ENCODE data around the gene FHL5. TPM values are rescaled to one million over a fixed set of nuclear protein-coding genes. Genes with fewer than 3 reads are reported as not detected.
"Not testable (repeated sequence)": the region's sequence is repeated elsewhere in the genome, so short reads cannot be mapped to it uniquely, and the experiment has no call there.

Gene FHL5
- total RNA-seq, 2 donors from 2014 or later = 0.35 to 13.8 TPM

DNA sequence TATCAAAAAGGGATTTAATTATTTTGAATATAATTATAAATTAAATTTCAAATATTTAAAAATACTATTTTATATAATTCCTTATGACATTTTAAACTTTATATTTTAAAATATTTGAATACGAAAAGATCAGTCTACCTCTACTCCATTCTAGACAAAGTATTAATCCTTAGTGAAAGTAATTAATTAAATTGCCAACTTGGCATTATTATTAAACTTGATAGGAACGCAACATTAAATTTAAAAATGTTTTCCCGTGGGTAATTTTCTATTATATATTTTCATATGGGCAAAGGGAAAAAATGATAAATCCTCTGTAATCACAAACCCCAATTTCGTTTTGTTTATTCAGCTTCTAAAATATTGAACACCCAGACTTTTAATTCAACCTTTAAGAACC, 8.4 kb upstream of the FHL5 start:
- H3K9me3 ChIP-seq = no peaks in the 10 kb centered on the region
- DNase-seq (ENCODE audit: low spot score) = no peak
- H3K4me1 ChIP-seq = no peaks in the 10 kb centered on the region
- TF ChIP-seq, protein P1, sequence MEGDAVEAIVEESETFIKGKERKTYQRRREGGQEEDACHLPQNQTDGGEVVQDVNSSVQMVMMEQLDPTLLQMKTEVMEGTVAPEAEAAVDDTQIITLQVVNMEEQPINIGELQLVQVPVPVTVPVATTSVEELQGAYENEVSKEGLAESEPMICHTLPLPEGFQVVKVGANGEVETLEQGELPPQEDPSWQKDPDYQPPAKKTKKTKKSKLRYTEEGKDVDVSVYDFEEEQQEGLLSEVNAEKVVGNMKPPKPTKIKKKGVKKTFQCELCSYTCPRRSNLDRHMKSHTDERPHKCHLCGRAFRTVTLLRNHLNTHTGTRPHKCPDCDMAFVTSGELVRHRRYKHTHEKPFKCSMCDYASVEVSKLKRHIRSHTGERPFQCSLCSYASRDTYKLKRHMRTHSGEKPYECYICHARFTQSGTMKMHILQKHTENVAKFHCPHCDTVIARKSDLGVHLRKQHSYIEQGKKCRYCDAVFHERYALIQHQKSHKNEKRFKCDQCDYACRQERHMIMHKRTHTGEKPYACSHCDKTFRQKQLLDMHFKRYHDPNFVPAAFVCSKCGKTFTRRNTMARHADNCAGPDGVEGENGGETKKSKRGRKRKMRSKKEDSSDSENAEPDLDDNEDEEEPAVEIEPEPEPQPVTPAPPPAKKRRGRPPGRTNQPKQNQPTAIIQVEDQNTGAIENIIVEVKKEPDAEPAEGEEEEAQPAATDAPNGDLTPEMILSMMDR (IDR thresholded peaks at IDR 0.05) = no peak
- H3K4me3 ChIP-seq = no peak overlapping the region
- peaks cover 66% of the 10 kb centered on the region for H3K36me3 ChIP-seq
- no peaks in the 10 kb centered on the region for H3K27me3 ChIP-seq
- no peak overlapping the region for H3K27ac ChIP-seq

DNA sequence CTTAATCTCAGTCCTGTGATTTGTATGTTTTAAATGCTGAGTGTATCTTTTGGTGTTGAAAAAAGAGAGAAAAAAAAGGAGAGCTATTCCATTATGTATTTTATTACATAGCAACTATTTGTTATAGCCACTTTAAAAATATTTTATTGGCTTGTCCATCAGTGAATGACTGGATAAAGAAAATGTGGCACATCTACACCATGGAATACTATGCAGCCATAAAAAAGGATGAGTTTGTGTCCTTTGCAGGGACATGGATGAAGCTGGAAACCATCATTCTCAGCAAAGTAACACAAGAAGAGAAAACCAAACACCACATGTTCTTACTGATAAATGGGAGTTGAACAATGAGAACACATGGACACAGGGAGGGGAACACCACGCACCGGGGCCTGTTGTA, 3.2 kb upstream of the FHL5 start:
- not testable (repeated sequence) for H3K4me3 ChIP-seq; DNase-seq (ENCODE audit: low spot score); H3K9me3 ChIP-seq; H3K27me3 ChIP-seq; H3K4me1 ChIP-seq; H3K27ac ChIP-seq
- peaks cover 14% of the 10 kb centered on the region for H3K36me3 ChIP-seq

DNA sequence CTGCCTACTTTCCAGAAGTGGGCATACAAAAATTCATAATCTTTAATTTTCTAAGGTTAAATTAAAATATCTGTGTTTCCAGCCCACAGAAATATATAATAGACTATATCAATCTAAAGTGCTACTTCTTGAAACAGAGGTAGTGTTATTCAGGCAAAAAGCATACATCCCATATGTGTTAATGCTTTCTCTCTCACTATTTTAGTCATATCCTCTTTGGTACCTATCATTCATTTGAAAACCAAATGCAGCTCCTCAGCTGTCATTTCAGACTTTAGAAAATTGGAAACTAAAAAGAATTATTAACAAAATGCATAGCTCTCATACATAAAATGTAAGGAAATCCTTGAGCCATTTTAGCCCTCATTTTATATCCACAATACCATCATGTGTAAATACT, 925 bp downstream of the FHL5 start:
- peak overlapping the region in 1 of 2 donors; percentile 14 for H3K27ac ChIP-seq

DNA sequence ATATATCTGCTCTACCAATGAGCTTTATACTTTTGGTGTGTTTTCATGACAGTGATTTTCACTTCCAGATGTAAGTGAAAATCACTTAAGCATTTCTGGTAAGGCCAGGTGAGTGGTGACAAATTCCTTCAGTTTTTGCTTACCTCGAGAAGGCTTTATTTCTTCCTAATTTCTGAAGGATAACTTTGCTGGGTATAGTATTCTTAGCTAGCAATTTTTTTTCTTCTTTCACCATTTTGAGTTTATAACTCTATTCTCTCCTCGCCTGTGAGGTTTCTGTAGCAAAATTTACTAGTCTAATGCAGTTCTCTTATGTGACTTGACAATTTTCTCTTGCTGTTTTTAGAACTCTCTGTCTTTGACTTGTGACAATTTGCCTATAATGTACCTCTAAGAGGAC, 7.1 kb downstream of the FHL5 start:
- H3K27ac ChIP-seq = no peak overlapping the region
- TF ChIP-seq, protein P1 (IDR thresholded peaks at IDR 0.05) = no peak
- H3K27me3 ChIP-seq = no peaks in the 10 kb centered on the region
- H3K36me3 ChIP-seq = no peaks in the 10 kb centered on the region
- H3K9me3 ChIP-seq = peaks cover 0 to 24% of the 10 kb centered on the region in 2 donors
- no peak overlapping the region for H3K4me3 ChIP-seq
- no peaks in the 10 kb centered on the region for H3K4me1 ChIP-seq
- DNase-seq (ENCODE audit: low spot score) = no peak

More for the DNA sequence above, 925 bp downstream of the FHL5 start:
- Histone ChIP-seq H3K9me3 (no peaks in the 10 kb centered on the region), H3K4me1 (no peaks in the 10 kb centered on the region), H3K4me3 (peak overlapping the region; percentile 11 to 17), H3K27me3 (no peaks in the 10 kb centered on the region), H3K36me3 (no peaks in the 10 kb centered on the region)
- TF ChIP-seq, protein P1 (IDR thresholded peaks at IDR 0.05) = no peak
- DNase-seq (ENCODE audit: low spot score) = no peak

DNA sequence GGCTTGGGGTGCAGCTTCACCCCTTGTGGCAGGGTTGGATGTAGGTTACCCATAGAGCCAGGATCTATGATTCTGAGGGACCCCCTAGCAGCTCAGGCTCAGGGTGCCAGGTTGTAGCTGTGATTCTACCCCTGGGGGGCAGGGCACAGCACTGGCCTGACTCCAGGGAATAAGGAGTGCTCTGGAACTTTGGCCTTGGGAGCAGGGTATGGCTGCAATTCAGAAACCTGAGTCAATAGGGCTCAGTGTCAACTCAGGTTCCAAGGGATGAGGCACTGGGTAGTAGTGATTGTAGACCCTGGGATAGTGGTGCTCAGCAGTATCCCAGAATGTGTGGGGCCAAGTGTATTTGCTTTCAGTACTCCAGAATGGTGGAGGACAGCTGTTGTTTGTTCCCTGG, 8.6 kb downstream of the FHL5 start:
- no peaks in the 10 kb centered on the region for H3K36me3 ChIP-seq
- H3K9me3 ChIP-seq = peaks cover 0 to 24% of the 10 kb centered on the region in 2 donors
- no peak for DNase-seq (ENCODE audit: low spot score)
- H3K27ac ChIP-seq = no peak overlapping the region
- H3K4me3 ChIP-seq = no peak overlapping the region
- TF ChIP-seq, protein P1 (IDR thresholded peaks at IDR 0.05) = no peak
- no peaks in the 10 kb centered on the region for H3K4me1 ChIP-seq
- H3K27me3 ChIP-seq = no peaks in the 10 kb centered on the region

DNA sequence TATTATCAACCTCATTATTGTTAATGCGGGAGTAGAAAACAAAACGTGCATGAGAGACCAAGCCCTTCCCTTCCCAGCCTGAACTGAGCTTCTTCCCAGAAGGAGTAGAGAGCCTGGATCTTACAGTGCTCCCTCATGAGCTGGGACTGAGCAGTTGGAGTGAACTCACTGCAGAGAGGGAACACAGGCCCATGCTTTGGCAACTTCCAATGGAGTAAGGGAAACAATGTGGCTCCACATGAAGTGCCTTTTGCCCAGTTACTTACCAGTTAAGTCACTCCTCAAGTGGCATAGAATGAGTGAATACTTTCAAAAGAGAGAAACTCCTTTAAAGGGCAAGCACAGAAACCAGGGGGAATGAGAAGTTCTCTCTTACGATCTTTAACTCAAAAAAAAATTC, 12.4 kb downstream of the FHL5 start:
- H3K9me3 ChIP-seq = peaks cover 0 to 13% of the 10 kb centered on the region in 2 donors
- no peaks in the 10 kb centered on the region for H3K27me3 ChIP-seq
- no peak for DNase-seq (ENCODE audit: low spot score)
- no peak overlapping the region for H3K27ac ChIP-seq
- H3K36me3 ChIP-seq = no peaks in the 10 kb centered on the region
- H3K4me3 ChIP-seq = no peak overlapping the region
- TF ChIP-seq, protein P1 (IDR thresholded peaks at IDR 0.05) = no peak
- H3K4me1 ChIP-seq = no peaks in the 10 kb centered on the region

All from right atrium auricular region (tissue), 2 donors.